KMS-11 (cell line): Measurements from ENCODE around the gene CEMIP.

Experiments used
- H2AFZ ChIP-seq: fragments of 200-600 bp; sonication (generic); 2 replicates; pipeline ENCODE4 v1.6.1; 2016; ENCODE audit warnings: antibody characterized with exemption, mixed run types, low read depth
- H3K27ac ChIP-seq: fragments of 200-600 bp; sonication (generic); 2 replicates; pipeline ENCODE4 v1.6.1; 2016; ENCODE audit warnings: mild to moderate bottlenecking, mixed run types
- H3K27me3 ChIP-seq: fragments of 200-600 bp; sonication (generic); 2 replicates; pipeline ENCODE4 v1.6.1; 2017; ENCODE audit warnings: mild to moderate bottlenecking, low read depth, mixed run types, moderate library complexity; ENCODE audit not compliant: insufficient read depth
- H3K36me3 ChIP-seq: fragments of 200-600 bp; sonication (generic); 2 replicates; pipeline ENCODE4 v1.6.1; 2017; ENCODE audit warnings: mild to moderate bottlenecking, mixed run types; ENCODE audit not compliant: insufficient read depth
- H3K4me1 ChIP-seq: fragments of 200-600 bp; sonication (generic); 2 replicates; pipeline ENCODE4 v1.6.1; 2016; ENCODE audit warnings: mild to moderate bottlenecking, low read depth, mixed run types; ENCODE audit not compliant: poor library complexity, severe bottlenecking
- H3K4me2 ChIP-seq: fragments of 200-600 bp; sonication (generic); 2 replicates; pipeline ENCODE4 v1.7.0; 2016; ENCODE audit warnings: mild to moderate bottlenecking, mixed run types
- H3K4me3 ChIP-seq: fragments of 200-600 bp; sonication (generic); IDR thresholded peaks from 2 replicates; pipeline ENCODE4 v1.6.1; 2017; ENCODE audit warnings: low read depth, low read length, mixed read lengths; ENCODE audit not compliant: insufficient read depth
- H3K79me2 ChIP-seq: fragments of 200-600 bp; sonication (generic); 2 replicates; pipeline ENCODE4 v1.6.1; 2016; ENCODE audit warnings: low read depth, mixed run types; ENCODE audit not compliant: insufficient read depth
- H3K9ac ChIP-seq: fragments of 200-600 bp; sonication (generic); 2 replicates; pipeline ENCODE4 v1.6.1; 2016; ENCODE audit warnings: mild to moderate bottlenecking, mixed run types
- H4K20me1 ChIP-seq: fragments of 200-600 bp; sonication (generic); 2 replicates; pipeline ENCODE4 v1.6.1; 2016; ENCODE audit warnings: mild to moderate bottlenecking, mixed run types; ENCODE audit not compliant: insufficient read depth
- TF ChIP-seq, protein P1 (sequence below): fragments of 200-600 bp; sonication (generic); conservative IDR thresholded peaks from 2 replicates; pipeline ENCODE4 v1.6.1; 2017; ENCODE audit warnings: low read depth, mild to moderate bottlenecking, antibody characterized with exemption, low read length, moderate library complexity, mixed read lengths

Gene CEMIP

DNA sequence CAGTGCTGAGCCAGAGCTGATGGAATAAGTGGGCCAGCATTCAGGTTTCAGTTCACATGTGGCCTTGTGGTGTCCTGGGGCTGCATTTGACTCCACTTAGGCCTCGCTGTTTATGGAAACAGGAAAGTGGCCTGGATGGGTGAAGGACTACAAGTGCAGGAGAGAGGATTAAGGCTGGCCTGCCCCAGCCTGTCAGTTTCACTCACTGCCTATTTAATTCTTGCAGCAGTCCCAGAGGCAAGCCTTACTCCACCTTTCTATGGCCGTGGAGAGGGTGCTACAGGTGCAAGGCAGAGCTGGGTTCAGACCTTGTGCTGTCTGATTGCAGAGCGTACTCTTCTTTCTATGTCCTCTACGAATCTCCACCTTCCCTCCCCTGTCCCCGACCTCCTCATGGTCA is 46.4 kb upstream of the CEMIP start:
- TF ChIP-seq, protein P1, sequence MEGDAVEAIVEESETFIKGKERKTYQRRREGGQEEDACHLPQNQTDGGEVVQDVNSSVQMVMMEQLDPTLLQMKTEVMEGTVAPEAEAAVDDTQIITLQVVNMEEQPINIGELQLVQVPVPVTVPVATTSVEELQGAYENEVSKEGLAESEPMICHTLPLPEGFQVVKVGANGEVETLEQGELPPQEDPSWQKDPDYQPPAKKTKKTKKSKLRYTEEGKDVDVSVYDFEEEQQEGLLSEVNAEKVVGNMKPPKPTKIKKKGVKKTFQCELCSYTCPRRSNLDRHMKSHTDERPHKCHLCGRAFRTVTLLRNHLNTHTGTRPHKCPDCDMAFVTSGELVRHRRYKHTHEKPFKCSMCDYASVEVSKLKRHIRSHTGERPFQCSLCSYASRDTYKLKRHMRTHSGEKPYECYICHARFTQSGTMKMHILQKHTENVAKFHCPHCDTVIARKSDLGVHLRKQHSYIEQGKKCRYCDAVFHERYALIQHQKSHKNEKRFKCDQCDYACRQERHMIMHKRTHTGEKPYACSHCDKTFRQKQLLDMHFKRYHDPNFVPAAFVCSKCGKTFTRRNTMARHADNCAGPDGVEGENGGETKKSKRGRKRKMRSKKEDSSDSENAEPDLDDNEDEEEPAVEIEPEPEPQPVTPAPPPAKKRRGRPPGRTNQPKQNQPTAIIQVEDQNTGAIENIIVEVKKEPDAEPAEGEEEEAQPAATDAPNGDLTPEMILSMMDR, result no peak
- Histone ChIP-seq H3K27ac (no peak overlapping the region), H3K4me1 (no peaks in the 10 kb centered on the region), H4K20me1 (no peaks in the 10 kb centered on the region), H3K27me3 (no peaks in the 10 kb centered on the region), H2AFZ (no peak overlapping the region), H3K9ac (no peak overlapping the region), H3K4me3 (no peak overlapping the region), H3K4me2 (no peak overlapping the region), H3K36me3 (no peaks in the 10 kb centered on the region), H3K79me2 (peaks cover 4% of the 10 kb centered on the region; the same call in 1 of the 2 replicates)

DNA sequence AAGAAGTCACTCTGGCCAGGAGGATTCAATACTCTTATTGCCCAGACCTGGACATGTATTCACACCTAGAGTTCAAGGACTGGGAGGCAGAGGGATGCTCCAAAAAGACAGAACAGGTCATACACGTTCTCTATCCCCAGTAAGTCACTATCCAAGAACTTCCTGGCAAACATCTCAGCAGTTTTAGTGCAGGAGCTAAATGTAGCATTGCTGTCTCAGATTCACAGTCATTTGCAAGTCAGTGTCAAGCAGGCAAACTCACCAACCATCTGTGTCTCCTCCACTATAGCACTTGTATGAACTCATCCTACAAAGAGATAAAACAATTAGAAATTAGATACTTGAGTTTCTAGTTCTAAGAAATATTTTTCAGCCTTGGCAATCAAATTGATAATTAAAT is 45.7 kb upstream of the CEMIP start:
- peaks cover 4% of the 10 kb centered on the region; the same call in 1 of the 2 replicates for H3K79me2 ChIP-seq
- no peak overlapping the region for H3K27ac ChIP-seq
- no peaks in the 10 kb centered on the region for H3K4me1 ChIP-seq
- no peak overlapping the region for H3K4me3 ChIP-seq
- no peaks in the 10 kb centered on the region for H3K27me3 ChIP-seq
- no peak overlapping the region for H2AFZ ChIP-seq
- no peaks in the 10 kb centered on the region for H4K20me1 ChIP-seq
- H3K36me3 ChIP-seq, result no peaks in the 10 kb centered on the region
- TF ChIP-seq, protein P1, result no peak
- no peak overlapping the region for H3K9ac ChIP-seq
- no peak overlapping the region for H3K4me2 ChIP-seq

- no peaks in the 10 kb centered on the region for H3K4me1 ChIP-seq
- TF ChIP-seq, protein P1, result no peak
- no peaks in the 10 kb centered on the region for H3K27me3 ChIP-seq
- H3K4me3 ChIP-seq, result no peak overlapping the region
- no peaks in the 10 kb centered on the region for H4K20me1 ChIP-seq
- no peak overlapping the region for H3K9ac ChIP-seq
- 0 out of 2 replicates have a peak, but pooled peaks cover 4% of the 10 kb centered on the region for H3K79me2 ChIP-seq
- no peaks in the 10 kb centered on the region for H3K36me3 ChIP-seq
- no peak overlapping the region for H3K4me2 ChIP-seq
- no peak overlapping the region for H3K27ac ChIP-seq
- H2AFZ ChIP-seq, result no peak overlapping the region
Observed at GRCh38 chr15:80735344-80735743, 43.8 kb upstream of the CEMIP start.

GRCh38 chr15:80736560-80736959 is 42.6 kb upstream of the CEMIP start:
- Histone ChIP-seq H4K20me1 (no peaks in the 10 kb centered on the region), H3K79me2 (no peaks in the 10 kb centered on the region), H3K4me3 (no peak overlapping the region), H3K4me2 (no peak overlapping the region), H2AFZ (no peak overlapping the region), H3K36me3 (no peaks in the 10 kb centered on the region), H3K27ac (no peak overlapping the region), H3K4me1 (no peaks in the 10 kb centered on the region), H3K27me3 (no peaks in the 10 kb centered on the region), H3K9ac (no peak overlapping the region)
- TF ChIP-seq, protein P1, result no peak

DNA sequence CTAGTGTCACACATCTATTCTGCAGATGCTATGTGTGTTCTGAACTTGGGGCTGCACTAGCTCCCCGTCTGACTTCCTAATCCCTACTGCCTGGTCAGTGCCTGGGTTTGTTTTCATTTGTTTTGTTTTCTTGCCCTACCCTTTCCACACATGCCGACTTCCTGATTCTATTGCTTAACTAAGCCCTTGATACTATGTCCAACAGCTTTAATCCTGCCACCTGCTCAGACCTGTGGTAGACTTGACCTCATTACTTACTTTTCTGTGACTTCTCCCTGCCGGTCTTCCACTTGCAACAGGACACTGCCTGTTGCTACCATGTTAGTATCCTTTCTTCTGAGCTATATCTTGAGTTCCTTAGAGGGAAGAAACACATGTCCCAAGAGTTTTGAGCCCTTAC is 39.3 kb upstream of the CEMIP start:
- TF ChIP-seq, protein P1, result no peak
- Histone ChIP-seq H3K4me2 (no peak overlapping the region), H2AFZ (no peak overlapping the region), H3K36me3 (no peaks in the 10 kb centered on the region), H3K4me1 (no peaks in the 10 kb centered on the region), H3K79me2 (no peaks in the 10 kb centered on the region), H3K27me3 (no peaks in the 10 kb centered on the region), H4K20me1 (no peaks in the 10 kb centered on the region), H3K9ac (no peak overlapping the region), H3K4me3 (no peak overlapping the region), H3K27ac (no peak overlapping the region)
